Fibroblast of skin of scalp (primary cell): ENCODE results near the gene SORD.
A peak's percentile ranks its signal among the peaks of the same experiment; 100 is the strongest.

Experiments used
- DNase-seq: peaks from one replicate; pipeline ENCODE4 v3.0.0-alpha.2; 2013

Gene SORD

DNA sequence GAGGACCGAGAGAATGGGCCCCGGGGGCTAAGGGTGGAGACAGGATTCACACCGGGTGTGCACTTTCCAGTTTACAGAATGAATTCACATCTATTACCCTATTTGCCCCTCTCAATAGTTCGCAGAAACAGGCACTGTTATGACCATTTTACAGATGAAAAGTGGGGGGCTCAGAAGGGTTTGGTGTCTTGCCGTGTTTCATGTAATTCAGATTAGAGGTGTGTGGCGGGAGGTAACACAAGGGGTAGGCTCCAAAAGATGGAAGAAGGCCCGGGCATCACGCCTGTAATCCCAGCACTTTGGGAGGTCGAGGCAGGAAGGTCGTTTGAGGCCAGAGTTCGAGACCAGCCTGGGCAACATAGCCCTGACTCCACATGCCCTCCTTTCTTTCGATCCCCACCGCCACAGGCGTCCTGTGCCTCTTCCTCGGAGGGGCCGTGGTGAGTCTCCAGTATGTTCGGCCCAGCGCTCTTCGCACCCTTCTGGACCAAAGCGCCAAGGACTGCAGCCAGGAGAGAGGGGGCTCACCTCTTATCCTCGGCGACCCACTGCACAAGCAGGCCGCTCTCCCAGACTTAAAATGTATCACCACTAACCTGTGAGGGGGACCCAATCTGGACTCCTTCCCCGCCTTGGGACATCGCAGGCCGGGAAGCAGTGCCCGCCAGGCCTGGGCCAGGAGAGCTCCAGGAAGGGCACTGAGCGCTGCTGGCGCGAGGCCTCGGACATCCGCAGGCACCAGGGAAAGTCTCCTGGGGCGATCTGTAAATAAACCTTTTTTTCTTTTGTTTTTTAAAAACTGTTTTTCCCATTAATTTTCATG lies 94.5 kb downstream of the SORD start:
- DNase-seq, result no peak

DNA sequence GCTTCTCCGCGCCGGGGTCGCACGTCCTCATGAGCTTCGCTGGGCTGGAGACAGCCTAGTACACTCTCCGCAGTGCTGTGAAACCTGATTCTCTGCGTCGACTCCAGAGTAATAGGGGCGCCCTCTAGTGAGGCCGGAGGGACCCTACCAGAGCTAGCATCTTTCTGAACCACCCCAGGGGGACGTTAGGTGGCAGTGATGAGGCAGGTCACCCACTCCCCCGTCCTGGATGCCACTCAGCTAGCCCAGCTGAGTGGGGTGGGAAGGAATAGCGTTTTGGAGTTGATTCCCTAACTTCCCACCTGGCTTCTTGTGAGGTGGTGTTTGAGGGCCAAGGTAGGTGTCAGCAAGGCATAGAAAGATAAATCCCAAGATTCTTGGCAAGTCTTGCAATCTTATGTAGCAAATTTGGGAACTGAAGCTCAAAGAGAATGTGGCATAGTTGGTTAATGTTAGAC lies 95.2 kb downstream of the SORD start:
- DNase-seq, result peak; percentile 87

DNA sequence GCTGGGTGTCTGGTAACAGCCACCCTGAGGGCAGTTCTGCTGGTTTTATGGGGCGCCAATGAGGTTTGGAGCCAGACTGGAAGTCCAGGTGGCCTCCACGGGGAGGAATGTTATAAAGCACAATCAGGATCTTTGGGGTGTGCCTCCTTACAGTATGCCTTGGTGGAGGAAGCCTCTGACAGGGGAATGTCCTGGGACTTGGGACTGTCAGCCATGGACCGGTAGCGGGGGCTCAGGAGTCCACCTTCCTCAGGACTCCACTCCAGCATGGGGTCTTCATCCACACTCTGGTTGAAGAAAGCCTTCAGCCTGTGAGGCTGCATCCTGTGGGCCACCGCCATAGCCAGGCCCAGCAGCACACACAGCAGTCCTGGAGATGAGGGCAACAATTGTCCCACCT lies 96.0 kb downstream of the SORD start:
- no peak for DNase-seq

DNA sequence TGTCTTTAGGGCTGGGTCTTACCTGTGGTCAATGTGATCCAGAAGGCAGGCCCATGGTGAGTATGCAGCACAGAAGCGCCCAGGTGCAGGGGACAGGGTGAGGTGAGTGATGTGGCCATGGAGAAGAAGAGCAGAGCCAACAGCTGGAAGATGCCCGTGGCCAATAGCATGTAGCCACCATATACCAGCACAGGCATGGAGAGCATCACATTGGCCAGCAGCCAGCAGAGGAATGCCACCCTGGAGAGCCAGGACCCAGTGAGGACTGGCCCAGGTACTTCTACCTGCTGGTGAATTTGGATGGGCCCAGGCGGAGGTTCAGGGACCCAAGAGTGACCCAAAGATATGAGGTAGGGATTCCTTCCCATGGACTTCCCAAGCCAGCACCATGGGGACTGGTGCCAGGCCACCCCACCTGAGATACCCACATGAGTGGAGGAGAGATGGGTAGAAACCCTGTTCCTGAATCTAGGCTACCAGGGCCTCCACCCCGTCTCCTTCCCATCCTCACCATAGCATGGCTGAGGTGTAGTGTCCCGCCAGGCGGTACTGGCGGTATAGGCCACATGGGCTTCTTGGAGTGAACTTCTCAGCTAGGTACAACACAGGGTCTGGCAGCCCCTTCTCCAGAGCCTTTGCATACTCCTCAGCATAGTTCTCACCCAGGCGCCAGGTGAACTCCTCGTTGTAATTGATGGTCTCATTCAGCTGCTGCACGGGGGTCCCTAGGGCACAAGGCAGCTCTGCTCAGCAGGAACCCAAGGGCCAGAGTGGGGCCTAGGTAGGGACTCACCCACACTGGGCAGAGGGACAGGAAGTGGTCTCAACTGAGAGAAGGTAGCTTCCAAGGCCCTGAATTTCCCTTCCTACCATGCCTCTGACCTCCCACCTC lies 97.3 kb downstream of the SORD start:
- DNase-seq, result no peak

DNA sequence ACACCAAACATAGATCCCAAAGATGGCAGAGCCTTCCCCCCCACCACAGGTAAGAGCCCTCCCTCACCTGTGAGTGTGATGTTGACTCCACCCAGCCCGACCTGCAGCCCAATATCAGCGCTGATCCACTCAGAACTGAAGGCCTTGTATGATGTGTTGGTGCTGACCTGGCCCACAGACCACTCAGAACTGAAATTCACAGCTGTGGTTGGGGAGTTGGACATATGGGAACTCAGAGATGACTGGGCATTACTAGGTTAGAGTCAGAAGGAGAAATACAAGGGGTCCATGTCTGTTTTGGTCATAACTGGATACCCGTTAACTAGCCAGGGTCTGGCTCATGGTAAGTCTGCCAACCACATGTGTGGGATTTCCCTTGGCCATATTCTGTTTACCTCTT lies 98.0 kb downstream of the SORD start:
- DNase-seq, result no peak

DNA sequence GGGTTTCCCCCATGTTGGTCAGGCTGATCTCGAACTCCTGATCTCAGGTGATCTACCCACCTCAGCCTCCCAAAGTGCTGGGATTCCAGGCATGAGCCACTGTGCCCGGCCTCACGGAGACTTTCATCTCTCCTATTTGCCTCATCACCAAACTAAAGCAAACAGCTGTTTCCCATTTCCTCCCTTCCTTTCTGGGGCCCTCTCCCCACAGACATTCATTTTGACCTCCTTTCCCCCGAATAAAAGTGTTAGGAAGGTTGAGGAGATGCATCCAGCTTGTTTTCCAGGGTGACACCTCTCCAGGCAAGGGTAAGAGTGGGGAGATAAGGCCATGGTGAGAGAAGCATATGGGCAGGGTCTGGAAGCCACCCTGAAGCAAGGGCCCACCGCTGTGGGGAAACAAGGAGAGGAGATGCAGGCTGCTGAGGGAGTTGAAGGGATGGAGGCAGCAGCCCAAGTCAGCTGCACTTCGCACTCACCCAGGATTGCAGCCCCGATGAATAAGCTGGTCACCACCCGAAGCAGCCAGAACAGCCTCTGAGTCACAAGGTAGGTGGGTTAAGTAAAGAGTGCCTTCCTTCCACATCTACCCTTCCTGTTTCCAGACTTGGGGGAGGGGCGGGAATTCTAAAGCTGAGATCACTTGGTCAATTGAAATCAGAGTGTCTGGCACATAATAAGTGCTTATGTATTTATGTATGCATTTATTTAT lies 98.9 kb downstream of the SORD start:
- peak; percentile 77 for DNase-seq

DNA sequence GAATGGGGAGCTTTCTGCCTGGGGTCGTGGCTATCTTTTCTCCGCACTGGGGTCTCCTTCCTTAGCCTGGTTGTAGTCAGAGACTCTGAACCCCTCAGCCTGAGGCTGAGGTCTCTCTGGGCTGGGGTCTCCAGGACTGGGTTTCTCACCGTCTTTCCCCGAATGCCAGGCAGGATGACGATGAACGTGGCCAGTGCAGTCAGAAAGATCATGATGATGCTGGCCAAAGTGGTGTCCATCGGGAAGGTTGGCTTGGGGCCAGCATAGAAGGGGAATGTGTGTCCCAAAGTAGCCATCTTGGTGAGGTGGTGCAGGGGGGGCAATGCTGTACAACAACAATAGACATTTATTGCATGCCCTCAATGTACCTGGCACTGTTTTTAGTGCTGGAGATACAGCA lies 99.7 kb downstream of the SORD start:
- DNase-seq, result no peak

DNA sequence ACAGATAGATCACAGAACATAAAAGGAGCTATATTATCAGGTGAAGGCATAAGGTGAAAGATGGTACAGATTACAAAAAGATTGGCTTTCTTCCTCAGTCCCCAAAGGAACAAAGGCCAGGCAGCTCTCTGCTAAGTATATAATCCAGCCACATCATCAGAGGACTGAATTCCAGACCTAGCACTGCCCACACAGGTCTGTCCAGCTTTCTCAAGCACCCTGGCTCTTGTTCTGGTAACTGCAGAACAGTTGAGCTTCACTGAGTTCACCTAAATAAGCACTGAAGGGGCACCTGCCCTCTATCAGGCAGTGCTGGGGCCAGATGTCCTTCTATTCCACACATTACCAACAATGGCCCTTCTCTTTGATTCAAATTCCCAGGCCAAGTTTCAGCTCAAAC lies 100.4 kb downstream of the SORD start:
- no peak for DNase-seq

DNA sequence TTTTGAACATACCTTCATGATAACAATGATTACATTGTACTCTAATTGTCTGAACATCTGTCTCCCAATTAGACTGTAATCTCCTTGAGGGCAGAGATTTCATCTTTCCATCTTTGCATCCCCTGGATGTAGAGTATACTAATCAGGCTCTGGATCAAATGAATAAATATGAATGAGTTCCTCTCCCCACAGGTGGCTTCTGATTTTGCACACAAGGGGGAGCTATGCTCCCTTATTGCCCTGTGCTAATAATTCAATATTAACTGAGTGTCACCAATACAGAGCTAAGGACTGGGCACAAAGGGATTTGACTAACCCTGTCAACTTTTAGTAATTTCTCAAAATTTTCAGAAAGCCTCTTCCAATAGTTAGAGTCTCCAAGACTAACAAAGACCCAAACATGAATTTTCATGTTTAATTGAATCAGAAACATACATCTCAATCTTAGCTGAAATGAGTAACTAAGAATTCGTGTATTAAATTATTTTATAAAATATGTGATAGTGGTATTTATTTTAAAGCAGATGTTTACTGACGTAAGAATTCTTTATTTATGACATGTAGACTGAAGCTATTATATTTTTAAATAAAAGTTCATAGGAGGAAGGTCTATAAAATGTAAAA lies 103.7 kb downstream of the SORD start:
- DNase-seq, result peak; percentile 22
